ENCODE measurements around the gene UFD1.

GRCh38 chr22:19483481-19484244 is 4.7 kb upstream of the UFD1 start:
- TF ChIP-seq BHLHE40 (IDR thresholded peaks at IDR 0.05; ENCODE audit: borderline replicate concordance): no peak
- TF ChIP-seq SP1 (IDR thresholded peaks at IDR 0.05): no peak
- TF ChIP-seq FOXM1 (IDR thresholded peaks at IDR 0.05; ENCODE audit: borderline replicate concordance): no peak
- TF ChIP-seq, protein P1, sequence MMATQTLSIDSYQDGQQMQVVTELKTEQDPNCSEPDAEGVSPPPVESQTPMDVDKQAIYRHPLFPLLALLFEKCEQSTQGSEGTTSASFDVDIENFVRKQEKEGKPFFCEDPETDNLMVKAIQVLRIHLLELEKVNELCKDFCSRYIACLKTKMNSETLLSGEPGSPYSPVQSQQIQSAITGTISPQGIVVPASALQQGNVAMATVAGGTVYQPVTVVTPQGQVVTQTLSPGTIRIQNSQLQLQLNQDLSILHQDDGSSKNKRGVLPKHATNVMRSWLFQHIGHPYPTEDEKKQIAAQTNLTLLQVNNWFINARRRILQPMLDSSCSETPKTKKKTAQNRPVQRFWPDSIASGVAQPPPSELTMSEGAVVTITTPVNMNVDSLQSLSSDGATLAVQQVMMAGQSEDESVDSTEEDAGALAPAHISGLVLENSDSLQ (IDR thresholded peaks at IDR 0.05): no peak
- no peak for TF ChIP-seq HDGF (IDR thresholded peaks at IDR 0.05; ENCODE audit: borderline replicate concordance)
- no peak for TF ChIP-seq SUZ12 (IDR thresholded peaks at IDR 0.05)
- TF ChIP-seq FOXA1 (IDR thresholded peaks at IDR 0.05): no peak
- no peak for TF ChIP-seq FOXK2 (IDR thresholded peaks at IDR 0.05)
- TF ChIP-seq TARDBP (IDR thresholded peaks at IDR 0.05): no peak
- TF ChIP-seq ARNT (IDR thresholded peaks at IDR 0.05): no peak
- no peak for TF ChIP-seq NFRKB (IDR thresholded peaks at IDR 0.05)
- TF ChIP-seq CTBP1 (IDR thresholded peaks at IDR 0.05; ENCODE audit: borderline replicate concordance): no peak

All from HEK293T (cell line).